K562 (cell line): ENCODE measurements around the gene BIN1. TPM values are rescaled to one million over a fixed set of nuclear protein-coding genes. Genes with fewer than 3 reads are reported as not detected.

Experiments
- ATAC-seq: fragments of 200-7000 bp; cut with Tn5 transposase; 3 replicates; pipeline ENCODE4 v1.9.1; 2020; ENCODE audit warnings: moderate library complexity
- BruUV-seq: library from RNA; stranded (reverse); fragments of 400-500 nt; replicated peaks from 2 replicates; lab custom pipeline; 2021; lab: Mats Ljungman, UMichigan
- CTCF ChIA-PET: fragments of 300-600 bp; formaldehyde crosslinking; extraction: SDS; loops from one replicate; lab custom pipeline; 2021; ENCODE audit warnings: low intra/inter-chr PET ratio; lab: Yijun Ruan, JAX
- POLR2A ChIA-PET: fragments of 300-600, 350-650 bp; sonication (Branson Sonifier 250); formaldehyde crosslinking; extraction: SDS; loops from one replicate; lab custom pipeline; 2021; ENCODE audit warnings: antibody characterized with exemption, inconsistent platforms; lab: Yijun Ruan, JAX
- DNase-seq, 4 experiments: peaks; one replicate each; pipeline versions ENCODE4 v3.0.0 to v3.0.0-alpha.2; 2011 to 2018; ENCODE audit warnings: low spot score in 3 of 4, mixed read lengths in 3 of 4; ENCODE audit errors: extremely low read depth in 1 of 4
- FAIRE-seq: peaks from 2 replicates; lab custom pipeline; 2011; peaks lifted over from hg19 to GRCh38; lab: Jason Lieb, UNC
- H2AFZ ChIP-seq: 2 replicates; pipeline ENCODE4 v1.6.0; 2011; ENCODE audit warnings: low read depth, low read length, control low read depth, inconsistent platforms
- H3K27ac ChIP-seq: fragments of 200-600 bp; 3 replicates; pipeline ENCODE4 v1.8.0; 2011; ENCODE audit warnings: low read depth, mild to moderate bottlenecking, control low read depth, inconsistent platforms, low read length, moderate library complexity, mixed read lengths; ENCODE audit errors: extremely low read depth
- H3K27me3 ChIP-seq, 2 experiments: fragments of 300-600 bp in 1 of 2; 2 replicates in 1 of 2; 3 replicates in 1 of 2; pipeline versions ENCODE4 v1.6.0 to v1.8.0; 2011; ENCODE audit warnings: inconsistent platforms in 2 of 2, low read length in 2 of 2, mild to moderate bottlenecking in 1 of 2, mixed read lengths in 1 of 2, moderate library complexity in 1 of 2; ENCODE audit not compliant: control insufficient read depth in 2 of 2, insufficient read depth in 2 of 2
- H3K36me3 ChIP-seq: fragments of 300-600 bp; 3 replicates; pipeline ENCODE4 v1.8.0; 2011; ENCODE audit warnings: mild to moderate bottlenecking, low read length, inconsistent platforms; ENCODE audit not compliant: control insufficient read depth, insufficient read depth
- H3K4me1 ChIP-seq, 2 experiments: fragments of 200-600 bp in 1 of 2; replicated peaks in 1 of 2; 2 replicates in 1 of 2; 3 replicates in 1 of 2; pipeline versions ENCODE4 v1.5.1 to v1.8.0; 2011; ENCODE audit warnings: inconsistent platforms in 2 of 2, low read length in 2 of 2, mild to moderate bottlenecking in 1 of 2, mixed read lengths in 1 of 2, moderate library complexity in 1 of 2; ENCODE audit not compliant: control insufficient read depth in 2 of 2, insufficient read depth in 2 of 2
- H3K4me2 ChIP-seq: 2 replicates; pipeline ENCODE4 v1.6.1; 2011; ENCODE audit warnings: low read length, control low read depth, inconsistent platforms, mixed read lengths; ENCODE audit not compliant: insufficient read depth
- H3K4me3 ChIP-seq: fragments of 200-600 bp; sonication (generic), shearing (Covaris generic); 2 replicates; pipeline ENCODE4 v1.5.1; 2016; ENCODE audit warnings: control low read depth, inconsistent platforms
- H3K79me2 ChIP-seq: fragments of 200-600 bp; 3 replicates; pipeline ENCODE4 v1.8.0; 2011; ENCODE audit warnings: low read length, inconsistent platforms; ENCODE audit not compliant: control insufficient read depth, insufficient read depth
- H3K9ac ChIP-seq, 2 experiments: 2 replicates each; pipeline versions ENCODE4 v1.6.0 to v1.6.1; 2011; ENCODE audit warnings: low read depth in 2 of 2, low read length in 2 of 2, control low read depth in 1 of 2, inconsistent platforms in 1 of 2, mild to moderate bottlenecking in 1 of 2, mixed read lengths in 1 of 2; ENCODE audit not compliant: insufficient read depth in 1 of 2
- H3K9me1 ChIP-seq: one replicate; pipeline ENCODE4 v1.6.0; 2011; ENCODE audit warnings: inconsistent platforms, mild to moderate bottlenecking, low read length, moderate library complexity; ENCODE audit not compliant: control insufficient read depth, insufficient read depth
- H3K9me3 ChIP-seq: replicated peaks from 2 replicates; pipeline ENCODE4 v1.5.1; 2011; ENCODE audit warnings: low read depth, low read length, inconsistent platforms; ENCODE audit not compliant: control insufficient read depth, insufficient read depth
- H4K20me1 ChIP-seq: replicated peaks from 2 replicates; pipeline ENCODE4 v1.6.1; 2011; ENCODE audit warnings: low read length, inconsistent platforms, mixed read lengths; ENCODE audit not compliant: control insufficient read depth, insufficient read depth
- EGR1 ChIP-seq: fragments of 450-650 bp; conservative IDR thresholded peaks from 2 replicates; pipeline ENCODE4 v1.6.1; 2017; ENCODE audit warnings: mild to moderate bottlenecking
- HINFP ChIP-seq: fragments of 450-650 bp; conservative IDR thresholded peaks from 2 replicates; pipeline ENCODE4 v1.6.1; 2016; ENCODE audit warnings: missing genetic modification characterization, low read depth, mild to moderate bottlenecking, control low read depth, missing compliant biosample characterization
- RBBP5 ChIP-seq: fragments of 200-600 bp; sonication (generic); IDR thresholded peaks from 2 replicates; pipeline ENCODE4 v1.6.1; 2012; ENCODE audit warnings: borderline replicate concordance, mild to moderate bottlenecking, low read length, control low read depth, inconsistent platforms; ENCODE audit not compliant: insufficient read depth, poor library complexity, severe bottlenecking
- RBM34 ChIP-seq: fragments of 200-400 bp; formaldehyde crosslinking; IDR thresholded peaks from 2 replicates; pipeline ENCODE4 v1.6.1; 2018; ENCODE audit warnings: low read length, borderline replicate concordance; ENCODE audit not compliant: insufficient read depth
- RFX1 ChIP-seq: fragments of 450-650 bp; IDR thresholded peaks from 2 replicates; pipeline ENCODE4 v1.6.1; 2016; ENCODE audit warnings: mild to moderate bottlenecking, moderate library complexity
- UBTF ChIP-seq, 2 experiments: IDR thresholded peaks; 2 replicates each; pipeline ENCODE4 v1.6.1; 2012; ENCODE audit warnings: improper control_type of control experiment in 2 of 2, low read depth in 2 of 2, low read length in 2 of 2, borderline replicate concordance in 1 of 2
- ZNF24 ChIP-seq: fragments of 450-650 bp; IDR thresholded peaks from 2 replicates; pipeline ENCODE4 v1.6.1; 2016
- whole genome bisulfite sequencing: fragments of 100-300 bp; shearing (Covaris generic); methylation state at CpG from one replicate; pipeline ENCODE4 v1.1.6; 2016; ENCODE audit warnings: low coverage, mixed read lengths; ENCODE audit not compliant: insufficient coverage; ENCODE audit errors: missing lambda C conversion rate; 5-methylcytosine and 5-hydroxymethylcytosine counted together
- in situ Hi-C: fragments of 300-500 bp; cut with MboI; formaldehyde crosslinking; loops from 4 replicates; pipeline ENCODE4 v1.15.0; 2018; ENCODE audit warnings: inconsistent platforms, mixed read lengths
- intact Hi-C: fragments of 100-400 bp; cut with micrococcal nuclease; formaldehyde crosslinking; loops from 2 replicates; pipeline ENCODE4 v1.14.2; 2022
- polyA plus RNA-seq, 8 experiments: library from polyadenylated mRNA; depleted of rRNA in 4 of 8; stranded (reverse) in 5 of 8; unstranded in 3 of 8; fragments of >200 nt; fragmentation: Nextera tagmentation in 2 of 8; fragmentation: Illumina TruSeq in 1 of 8; extraction: Ambion mirVana in 2 of 8; extraction: Trizol in 1 of 8; gene quantifications; 2 replicates each; pipeline versions ENCODE4 v1.2.1 to v1.2.3, GENCODE V29; 2011 to 2014; ENCODE audit warnings: inconsistent platforms in 1 of 8, missing spikeins in 1 of 8
- total RNA-seq, 7 experiments: library from RNA; depleted of rRNA in 6 of 7; stranded (reverse); fragments of >200 nt in 6 of 7; fragmentation: Illumina TruSeq in 2 of 7; extraction: Trizol in 2 of 7; gene quantifications; 2 replicates each; pipeline versions ENCODE4 v1.2.1 to v1.2.3, GENCODE V29; 2011 to 2021; ENCODE audit warnings: low replicate concordance in 1 of 7

BIN1 gene
- total and polyA plus RNA-seq, 9 of the 15 experiments (the other 6 are each of a cell fraction or from before 2014, with no cell fraction given) = 0.04 to 2.8 (median 0.79) TPM; not detected in 1

- no peak for TF ChIP-seq RBM34
- TF ChIP-seq ZNF24 = no peak
- TF ChIP-seq HINFP (tag) = no peak
- TF ChIP-seq RFX1 = no peak
- TF ChIP-seq EGR1 = no peak
Measured at GRCh38 chr2:127065940-127066318, 41.0 kb downstream of the BIN1 start (continued).

DNA sequence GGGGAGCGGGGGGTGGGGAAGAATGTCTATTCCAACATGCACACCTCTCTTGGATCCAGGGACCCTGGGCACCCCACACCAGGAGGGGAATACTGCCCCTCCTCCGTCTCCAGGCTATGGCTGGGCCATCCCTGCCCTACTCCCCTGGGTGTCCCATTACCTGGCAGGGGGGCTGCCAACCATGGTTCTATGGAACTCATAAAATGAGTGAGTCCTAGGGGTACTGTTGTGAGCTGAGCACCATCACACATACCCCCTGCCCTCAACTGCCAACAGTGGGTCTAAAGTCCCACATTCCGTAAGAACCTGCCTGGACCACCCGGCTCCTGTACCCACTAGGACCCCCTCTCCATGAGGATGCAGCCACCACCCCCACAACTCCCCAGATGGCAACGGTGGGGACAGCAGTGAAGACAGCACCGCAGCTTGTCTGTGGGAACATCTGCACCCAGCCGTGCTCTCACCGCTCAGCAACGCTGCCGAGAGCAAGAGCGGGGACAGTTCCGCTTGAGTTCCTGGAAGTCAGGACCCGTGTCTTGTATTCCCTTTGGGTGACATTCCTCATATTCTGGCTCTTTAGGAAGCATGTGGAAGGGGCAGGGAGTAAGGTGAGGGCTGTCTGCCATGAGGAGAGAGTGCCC is 41.5 kb downstream of the BIN1 start:
- no peak for DNase-seq
- peaks cover 19 to 55% of the 10 kb centered on the region in 2 experiments for H3K4me1 ChIP-seq
- intact Hi-C loops = loop anchor here (5.0 kb wide), 1 partner anchor 107 kb away; no protein-coding TSS in a partner anchor
- ATAC-seq = no peak
- 62% methylated on average over 13 of the region's 13 CpGs for WGBS
- H3K27ac ChIP-seq = peak overlapping the region; percentile 91
- no peaks in the 10 kb centered on the region for H3K36me3 ChIP-seq
- ChIA-PET CTCF (no interaction called here), POLR2A (interaction anchor here (0.8 kb wide), 1 partner anchor 11 kb away, joined by 5 read pairs; no protein-coding TSS in a partner anchor)
- H3K27me3 ChIP-seq = no peaks in the 10 kb centered on the region
- H3K4me3 ChIP-seq = no peak overlapping the region
- no peaks in the 10 kb centered on the region for H3K9me1 ChIP-seq
- no peaks in the 10 kb centered on the region for H3K79me2 ChIP-seq
- H2AFZ ChIP-seq = peak overlapping the region; percentile 95
- H3K4me2 ChIP-seq = peak overlapping the region; percentile 66
- in situ Hi-C loops = no loop called here
- no TSS peak for BruUV-seq
- no peaks in the 10 kb centered on the region for H4K20me1 ChIP-seq
- TF ChIP-seq UBTF (IDR thresholded peaks at IDR 0.05; ENCODE audit: borderline replicate concordance in 1 of 2, low read depth in 2 of 2, low read length in 2 of 2) = no peak
- TF ChIP-seq RBBP5 = peak; percentile 5
- FAIRE-seq = no peak
- peak overlapping the region; percentile 77 to 90; a peak in 3 of 4 replicates for H3K9ac ChIP-seq
- H3K9me3 ChIP-seq = no peaks in the 10 kb centered on the region
